H1 (cell line): ENCODE measurements around the gene IQGAP1. TPM values are rescaled to one million over a fixed set of nuclear protein-coding genes. Genes with fewer than 3 reads are reported as not detected.

Source experiments
- CTCF ChIA-PET: fragments of 300-600 bp; sonication (Branson Sonifier 250); formaldehyde crosslinking; loops from one replicate; lab custom pipeline; 2021; ENCODE audit not compliant: partially characterized antibody; lab: Charles Lee
- POLR2A ChIA-PET: fragments of 300-600 bp; sonication (Branson Sonifier 250); formaldehyde crosslinking; loops from one replicate; lab custom pipeline; 2021; ENCODE audit warnings: inconsistent platforms; ENCODE audit not compliant: partially characterized antibody; lab: Charles Lee
- DNase-seq, 2 experiments: peaks; one replicate each; pipeline versions ENCODE4 v3.0.0 to v3.0.0-alpha.2; 2010 to 2022; ENCODE audit warnings: low spot score in 2 of 2, low read depth in 1 of 2, mixed read lengths in 1 of 2
- FAIRE-seq: peaks from 2 replicates; lab custom pipeline; 2011; peaks lifted over from hg19 to GRCh38; lab: Jason Lieb, UNC
- H2AFZ ChIP-seq: 2 replicates; pipeline ENCODE4 v1.8.1; 2012; ENCODE audit warnings: low read length, inconsistent platforms
- H2AK5ac ChIP-seq: 2 replicates; pipeline ENCODE4 v1.6.1; 2013; ENCODE audit warnings: low read depth, low read length
- H2BK120ac ChIP-seq: replicated peaks from 2 replicates; pipeline ENCODE3; 2013; ENCODE audit warnings: low read depth, low read length, inconsistent platforms
- H2BK12ac ChIP-seq: 2 replicates; pipeline ENCODE4 v1.6.1; 2013; ENCODE audit warnings: low read depth, low read length
- H2BK15ac ChIP-seq: 2 replicates; pipeline ENCODE4 v1.6.1; 2013; ENCODE audit warnings: low read length
- H2BK20ac ChIP-seq: 2 replicates; pipeline ENCODE4 v1.6.1; 2013; ENCODE audit warnings: low read length
- H2BK5ac ChIP-seq: 2 replicates; pipeline ENCODE4 v1.6.1; 2013; ENCODE audit warnings: low read depth, low read length
- H3K14ac ChIP-seq: 2 replicates; pipeline ENCODE4 v1.6.1; 2013; ENCODE audit warnings: inconsistent platforms; ENCODE audit not compliant: insufficient read length
- H3K18ac ChIP-seq: 2 replicates; pipeline ENCODE4 v1.6.1; 2013; ENCODE audit warnings: low read length; ENCODE audit errors: extremely low read depth
- H3K23ac ChIP-seq: 2 replicates; pipeline ENCODE4 v1.6.1; 2013; ENCODE audit warnings: inconsistent platforms; ENCODE audit not compliant: insufficient read length
- H3K23me2 ChIP-seq: 2 replicates; pipeline ENCODE4 v1.6.1; 2013; ENCODE audit warnings: low read depth, low read length
- H3K27ac ChIP-seq: 2 replicates; pipeline ENCODE4 v1.6.1; 2011; ENCODE audit warnings: low read depth, low read length, inconsistent platforms
- H3K27me3 ChIP-seq, 4 experiments: replicated peaks in 1 of 4; 1 replicate in 1 of 4; 2 replicates in 3 of 4; pipeline versions ENCODE4 v1.6.1 to v1.8.1; 2011 to 2013; ENCODE audit warnings: low read length in 3 of 4, mild to moderate bottlenecking in 3 of 4, inconsistent platforms in 2 of 4, mixed read lengths in 2 of 4, moderate library complexity in 1 of 4; ENCODE audit not compliant: control insufficient read depth in 3 of 4, insufficient read depth in 3 of 4; ENCODE audit errors: extremely low read depth in 1 of 4
- H3K36me3 ChIP-seq, 4 experiments: 2 replicates each; pipeline versions ENCODE4 v1.6.1 to v1.8.1; 2011 to 2013; ENCODE audit warnings: mild to moderate bottlenecking in 4 of 4, low read length in 3 of 4, moderate library complexity in 2 of 4, control low read depth in 1 of 4, inconsistent platforms in 1 of 4; ENCODE audit not compliant: insufficient read depth in 4 of 4, control insufficient read depth in 2 of 4
- H3K4ac ChIP-seq: replicated peaks from 2 replicates; pipeline ENCODE3; 2013; ENCODE audit warnings: low read length, low read depth, mixed read lengths, inconsistent platforms; ENCODE audit not compliant: insufficient read length
- H3K4me1 ChIP-seq, 4 experiments: replicated peaks in 1 of 4; 1 replicate in 1 of 4; 2 replicates in 3 of 4; pipeline versions ENCODE4 v1.6.1 to v1.8.1; 2011 to 2013; ENCODE audit warnings: low read length in 3 of 4, inconsistent platforms in 2 of 4, mixed read lengths in 1 of 4; ENCODE audit not compliant: insufficient read depth in 4 of 4, control insufficient read depth in 3 of 4
- H3K4me2 ChIP-seq, 2 experiments: 2 replicates each; pipeline versions ENCODE4 v1.6.1 to v1.8.1; 2011 to 2013; ENCODE audit warnings: low read depth in 2 of 2, low read length in 2 of 2, control low read depth in 1 of 2, inconsistent platforms in 1 of 2, mild to moderate bottlenecking in 1 of 2; ENCODE audit not compliant: insufficient read depth in 1 of 2
- H3K4me3 ChIP-seq, 4 experiments: fragments of 200-600, 300-600 bp in 1 of 4; sonication (generic), shearing (Covaris generic), sonication (Bioruptor Twin) in 1 of 4; 2 replicates each; pipeline versions ENCODE4 v1.5.1 to v1.8.1; 2011 to 2016; ENCODE audit warnings: low read length in 4 of 4, low read depth in 3 of 4, control low read depth in 2 of 4, inconsistent platforms in 2 of 4, mild to moderate bottlenecking in 2 of 4, mixed read lengths in 1 of 4, moderate library complexity in 1 of 4; ENCODE audit not compliant: insufficient read depth in 2 of 4; ENCODE audit errors: extremely low read depth in 1 of 4
- H3K56ac ChIP-seq: replicated peaks from 2 replicates; pipeline ENCODE3; 2013; ENCODE audit warnings: low read depth, mild to moderate bottlenecking, mixed read lengths, low read length, inconsistent platforms; ENCODE audit not compliant: insufficient read length
- H3K79me1 ChIP-seq: 2 replicates; pipeline ENCODE4 v1.6.1; 2013; ENCODE audit warnings: low read depth, low read length, control low read depth
- H3K79me2 ChIP-seq, 2 experiments: 2 replicates each; pipeline versions ENCODE4 v1.6.1 to v1.8.1; 2012 to 2013; ENCODE audit warnings: low read length in 2 of 2, mild to moderate bottlenecking in 2 of 2, inconsistent platforms in 1 of 2; ENCODE audit not compliant: insufficient read depth in 2 of 2, control insufficient read depth in 1 of 2
- H3K9ac ChIP-seq, 4 experiments: replicated peaks in 1 of 4; 1 replicate in 1 of 4; 2 replicates in 3 of 4; pipeline versions ENCODE4 v1.6.1 to v1.8.1; 2011 to 2013; ENCODE audit warnings: low read depth in 3 of 4, low read length in 3 of 4, control low read depth in 2 of 4, mild to moderate bottlenecking in 2 of 4, moderate library complexity in 2 of 4, inconsistent platforms in 1 of 4; ENCODE audit errors: extremely low read depth in 1 of 4
- H3K9me3 ChIP-seq, 2 experiments: 2 replicates each; pipeline versions ENCODE4 v1.6.1 to v1.8.1; 2012 to 2013; ENCODE audit warnings: mild to moderate bottlenecking in 2 of 2, moderate library complexity in 2 of 2, control low read depth in 1 of 2, inconsistent platforms in 1 of 2, low read depth in 1 of 2, low read length in 1 of 2, mixed read lengths in 1 of 2; ENCODE audit not compliant: insufficient read depth in 2 of 2
- H4K20me1 ChIP-seq, 2 experiments: replicated peaks in 1 of 2; 2 replicates each; pipeline versions ENCODE3 to v1.8.1; 2011 to 2013; ENCODE audit warnings: inconsistent platforms in 2 of 2, low read length in 2 of 2, mild to moderate bottlenecking in 1 of 2; ENCODE audit not compliant: insufficient read depth in 2 of 2, control insufficient read depth in 1 of 2
- H4K5ac ChIP-seq: 2 replicates; pipeline ENCODE4 v1.6.1; 2013; ENCODE audit warnings: low read length, low read depth, mixed read lengths, inconsistent platforms; ENCODE audit not compliant: insufficient read length
- H4K8ac ChIP-seq: 2 replicates; pipeline ENCODE4 v1.8.0; 2013; ENCODE audit warnings: mild to moderate bottlenecking, moderate library complexity, low read length, inconsistent platforms; ENCODE audit not compliant: insufficient read depth; ENCODE audit errors: extremely low read depth
- H4K91ac ChIP-seq: replicated peaks from 2 replicates; pipeline ENCODE3; 2013; ENCODE audit warnings: low read length, mixed read lengths, inconsistent platforms; ENCODE audit not compliant: insufficient read length
- CHD2 ChIP-seq: IDR thresholded peaks from 2 replicates; pipeline ENCODE4 v1.6.1; 2012; ENCODE audit warnings: low read length, improper control_type of control experiment
- FOSL1 ChIP-seq: IDR thresholded peaks from 2 replicates; pipeline ENCODE4 v1.6.1; 2011; ENCODE audit warnings: mild to moderate bottlenecking, low read depth, low read length, moderate library complexity; ENCODE audit not compliant: insufficient read depth
- KDM4A ChIP-seq: IDR thresholded peaks from one replicate; pipeline ENCODE4 v1.7.1; 2012; ENCODE audit warnings: low read depth, mild to moderate bottlenecking, moderate library complexity, low read length, inconsistent platforms; ENCODE audit not compliant: severe bottlenecking
- NRF1 ChIP-seq: IDR thresholded peaks from 2 replicates; pipeline ENCODE4 v1.6.1; 2011; ENCODE audit warnings: mild to moderate bottlenecking, low read depth, low read length, improper control_type of control experiment
- RBBP5 ChIP-seq: IDR thresholded peaks from 2 replicates; pipeline ENCODE4 v1.7.1; 2012; ENCODE audit warnings: low read depth, mild to moderate bottlenecking, inconsistent platforms, low read length, moderate library complexity, borderline replicate concordance
- SAP30 ChIP-seq: fragments of 300-600 bp; sonication (generic); IDR thresholded peaks from 2 replicates; pipeline ENCODE4 v1.7.1; 2012; ENCODE audit warnings: low read length, moderate library complexity, mild to moderate bottlenecking, inconsistent platforms; ENCODE audit not compliant: insufficient read depth, insufficient replicate concordance
- SP2 ChIP-seq: IDR thresholded peaks from 2 replicates; pipeline ENCODE4 v1.6.1; 2012; ENCODE audit warnings: mild to moderate bottlenecking, low read length, inconsistent platforms
- SP4 ChIP-seq: IDR thresholded peaks from 2 replicates; pipeline ENCODE4 v1.6.1; 2012; ENCODE audit warnings: low read length, inconsistent platforms
- SUZ12 ChIP-seq: fragments of 200-600 bp; sonication (generic); IDR thresholded peaks from 2 replicates; pipeline ENCODE4 v1.6.1; 2012; ENCODE audit warnings: mild to moderate bottlenecking, inconsistent platforms, low read length, moderate library complexity, mixed read lengths
- WGBS, 2 experiments: shearing (Covaris generic) in 1 of 2; methylation state at CpG; one replicate each; pipeline versions ENCODE4 v1.1.6 to v1.1.7; 2013 to 2015; ENCODE audit warnings: low lambda C conversion rate in 2 of 2, mixed read lengths in 2 of 2, inconsistent platforms in 1 of 2, low coverage in 1 of 2, missing lambda C conversion rate in 1 of 2; ENCODE audit not compliant: insufficient replicate concordance in 2 of 2, insufficient coverage in 1 of 2, insufficient read length in 1 of 2; ENCODE audit errors: extremely low coverage in 1 of 2, missing lambda C conversion rate in 1 of 2; 5-methylcytosine and 5-hydroxymethylcytosine counted together
- polyA plus RNA-seq, 7 experiments: library from polyadenylated mRNA; depleted of rRNA in 3 of 7; stranded (reverse) in 5 of 7; unstranded in 2 of 7; fragments of >200 nt in 5 of 7; fragments of 200-250 nt in 2 of 7; gene quantifications; 1 replicate in 5 of 7; 2 replicates in 1 of 7; 4 replicates in 1 of 7; pipeline versions ENCODE4 v1.2.1 to v1.2.3, GENCODE V29; 2011 to 2013; ENCODE audit warnings: missing spikeins in 2 of 7, mixed read lengths in 2 of 7
- total RNA-seq: library from RNA; stranded (reverse); fragmentation: NEBNext Ultra II Directional; extraction: Animal tissue kit (Norgen Biotek cat#: 25700); gene quantifications from 2 replicates; pipeline ENCODE4 v1.2.1, GENCODE V29; 2021

IQGAP1 gene
- total and polyA plus RNA-seq, 2 of the 8 experiments (the other 6 are each of a cell fraction or from before 2014, with no cell fraction given) = 56.0 to 138 TPM

GRCh38 chr15:90470453-90470852 is 82.4 kb downstream of the IQGAP1 start:
- Histone ChIP-seq H2BK120ac (no peak overlapping the region), H2BK20ac (no peak overlapping the region), H2AK5ac (no peak overlapping the region), H3K4ac (no peak overlapping the region), H3K9ac (no peak overlapping the region), H3K4me1 (no peaks in the 10 kb centered on the region), H4K91ac (no peak overlapping the region), H4K8ac (no peak overlapping the region), H4K20me1 (peaks cover 0 to under 1% of the 10 kb centered on the region in 2 experiments), H2BK15ac (no peak overlapping the region), H3K4me3 (no peak overlapping the region), H3K79me1 (peaks cover 3% of the 10 kb centered on the region; the same call in 1 of the 2 replicates), H3K36me3 (peaks cover 7 to 48% (median 32%) of the 10 kb centered on the region in 4 experiments; a peak in 6 of 8 replicates), H3K27me3 (no peaks in the 10 kb centered on the region), H2AFZ (no peak overlapping the region), H3K9me3 (no peaks in the 10 kb centered on the region), H3K27ac (no peak overlapping the region), H3K23ac (no peak overlapping the region), H3K79me2 (no peaks in the 10 kb centered on the region), H3K56ac (no peak overlapping the region), H3K4me2 (no peak overlapping the region), H3K23me2 (no peaks in the 10 kb centered on the region), H4K5ac (no peak overlapping the region), H3K14ac (no peak overlapping the region), H2BK5ac (no peak overlapping the region), H2BK12ac (no peak overlapping the region), H3K18ac (no peak overlapping the region)
- 94% methylated on average over 1 of the region's 1 CpG; no CpG with 5 or more reads in 1 of the 2 experiments for WGBS, 2 experiments
- no peak for DNase-seq
- TF ChIP-seq SAP30 = no peak
- no peak for TF ChIP-seq SP2
- TF ChIP-seq FOSL1 = no peak
- no peak for TF ChIP-seq KDM4A
- no peak for TF ChIP-seq CHD2
- no peak for TF ChIP-seq SUZ12
- TF ChIP-seq SP4 = no peak
- TF ChIP-seq NRF1 = no peak
- TF ChIP-seq RBBP5 = no peak
- POLR2A ChIA-PET = no interaction called here
- CTCF ChIA-PET = interaction anchor here (1.0 to 2.7 kb wide), 5 partner anchors 11 to 150 kb away, joined by 3 to 11 read pairs (median 4); no protein-coding TSS in a partner anchor
- no peak for FAIRE-seq
